Skeletal muscle cell (primary cell): ENCODE results near the gene MCEE.
"Not testable (repeated sequence)": the region's sequence is repeated elsewhere in the genome, so short reads cannot be mapped to it uniquely, and the experiment has no call there.

Experiments
- DNase-seq: peaks from one replicate; pipeline ENCODE4 v3.0.0-alpha.2; 2010; ENCODE audit warnings: low read depth
- H3K4me3 ChIP-seq: 2 replicates; pipeline ENCODE4 v1.5.1; 2011; ENCODE audit warnings: low read depth, mild to moderate bottlenecking, control low read depth, low read length, moderate library complexity

MCEE gene

DNA sequence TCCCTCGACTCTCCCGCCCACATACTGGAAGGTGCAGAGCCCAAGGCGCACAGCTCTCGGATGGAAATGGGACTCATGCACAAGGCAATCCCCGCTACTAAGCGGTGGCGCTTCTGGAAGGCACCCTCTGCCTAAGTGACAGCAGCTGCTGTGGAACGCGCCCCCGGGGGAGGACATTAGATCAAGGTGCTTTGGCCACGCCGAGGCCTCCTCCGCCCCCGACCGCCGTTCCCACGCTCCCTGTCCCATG is 202 bp downstream of the MCEE start:
- H3K4me3 ChIP-seq: peak overlapping the region; percentile 64
- no peak for DNase-seq

GRCh38 chr2:71129114-71129901 is 721 bp downstream of the MCEE start:
- no peak for DNase-seq
- peak overlapping the region; percentile 64 for H3K4me3 ChIP-seq

DNA sequence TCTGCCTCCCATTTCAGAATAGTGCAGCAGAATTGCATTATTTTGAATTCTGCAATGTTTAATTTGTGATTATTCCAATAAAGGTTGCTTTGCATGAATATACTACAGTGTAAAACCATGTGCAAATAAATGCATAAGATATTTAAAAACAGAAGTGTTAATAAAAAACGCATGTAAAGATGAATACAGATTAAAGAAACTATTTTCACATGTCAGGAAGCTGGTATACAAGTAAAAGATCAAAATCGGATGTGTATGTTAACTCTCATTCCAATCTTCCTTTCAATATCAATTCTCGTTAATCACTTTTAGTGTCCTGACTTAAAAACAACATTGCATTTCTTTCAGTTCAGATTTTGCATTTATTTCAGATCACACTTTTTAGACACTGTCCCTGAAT is 3.1 kb downstream of the MCEE start:
- no peak for DNase-seq

GRCh38 chr2:71125506-71126294 is 4.3 kb downstream of the MCEE start:
- DNase-seq: no peak
- H3K4me3 ChIP-seq: no peak overlapping the region

More for the DNA sequence above, 3.1 kb downstream of the MCEE start:
- no peak overlapping the region for H3K4me3 ChIP-seq

DNA sequence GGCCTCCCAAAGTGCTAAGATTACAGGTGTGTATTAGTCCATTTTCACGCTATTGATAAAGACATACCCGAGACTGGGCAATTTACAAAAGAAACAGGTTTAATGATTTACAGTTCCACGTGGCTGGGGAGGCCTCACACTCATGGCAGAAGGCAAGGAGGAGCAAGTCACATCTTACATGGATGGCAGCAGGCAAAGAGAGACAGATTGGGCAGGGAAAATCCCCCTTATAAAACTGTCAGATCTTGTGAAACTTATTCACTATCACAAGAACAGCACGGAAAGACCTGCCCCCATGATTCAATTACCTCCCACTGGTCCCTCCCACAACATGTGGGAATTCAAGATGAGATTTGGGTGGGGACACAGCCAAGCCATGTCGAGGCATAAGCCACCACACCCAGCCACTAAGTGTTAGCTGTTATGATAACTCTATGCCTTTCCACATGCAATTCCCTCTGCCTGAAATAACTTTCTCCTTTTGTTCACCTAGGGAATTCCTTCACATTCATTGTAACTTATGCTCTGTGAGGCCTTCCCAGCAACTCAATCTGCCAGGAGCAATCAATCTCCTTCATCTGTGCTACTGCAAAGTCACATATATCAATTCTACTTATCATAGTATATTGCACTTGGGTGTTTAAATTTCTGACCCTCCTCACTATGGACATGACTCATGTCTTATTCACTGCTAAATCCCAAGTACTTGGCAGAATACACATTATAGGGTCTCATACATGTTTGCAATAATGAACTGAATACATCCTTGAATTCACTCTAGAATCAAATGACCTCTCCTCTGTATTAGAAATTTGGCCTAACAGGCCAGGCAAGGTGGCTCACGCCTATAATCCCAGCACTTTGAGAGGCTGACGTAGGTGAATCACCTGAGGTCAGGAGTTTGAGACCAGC is 7.4 kb downstream of the MCEE start:
- no peak for DNase-seq
- no peak overlapping the region for H3K4me3 ChIP-seq

- no peak for DNase-seq
- H3K4me3 ChIP-seq: no peak overlapping the region
Observed at GRCh38 chr2:71121479-71121878, 8.6 kb downstream of the MCEE start.

GRCh38 chr2:71120195-71120594 is 9.8 kb downstream of the MCEE start:
- DNase-seq: no peak
- no peak overlapping the region for H3K4me3 ChIP-seq

- DNase-seq: no peak
- no peak overlapping the region for H3K4me3 ChIP-seq
Observed at GRCh38 chr2:71117063-71117462, 13.0 kb downstream of the MCEE start.

DNA sequence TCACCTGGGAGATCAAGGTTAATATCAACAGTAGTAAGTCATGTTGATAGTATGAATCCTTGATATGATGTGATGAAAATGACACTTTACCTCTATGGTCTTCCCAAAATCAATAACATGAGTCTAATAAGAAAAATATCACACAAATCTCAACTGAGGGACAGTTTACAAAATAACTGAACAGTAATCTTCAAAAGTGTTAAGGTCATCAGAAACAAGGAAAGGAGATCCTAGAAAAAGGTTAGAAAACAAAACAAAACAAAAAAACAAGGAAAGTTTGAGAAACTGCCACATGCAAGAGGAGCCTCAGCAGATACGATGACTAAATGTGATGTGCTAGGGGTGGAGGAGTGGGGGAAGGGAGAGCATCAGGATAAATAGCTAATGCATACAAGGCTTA is 16.2 kb downstream of the MCEE start:
- H3K4me3 ChIP-seq: no peak overlapping the region
- DNase-seq: no peak

- no peak overlapping the region for H3K4me3 ChIP-seq
- no peak for DNase-seq
Observed at GRCh38 chr2:71108091-71108490, 21.9 kb downstream of the MCEE start.

- DNase-seq, H3K4me3 ChIP-seq: not testable (repeated sequence)
Observed at GRCh38 chr2:71106463-71106862, 23.6 kb downstream of the MCEE start.

GRCh38 chr2:71103809-71104208 is 26.2 kb downstream of the MCEE start:
- no peak for DNase-seq
- H3K4me3 ChIP-seq: no peak overlapping the region

- no peak for DNase-seq
- H3K4me3 ChIP-seq: no peak overlapping the region
Observed at GRCh38 chr2:71102981-71103681, 26.9 kb downstream of the MCEE start.

GRCh38 chr2:71101656-71102055 is 28.4 kb downstream of the MCEE start:
- DNase-seq: peak; percentile 78
- no peak overlapping the region for H3K4me3 ChIP-seq

DNA sequence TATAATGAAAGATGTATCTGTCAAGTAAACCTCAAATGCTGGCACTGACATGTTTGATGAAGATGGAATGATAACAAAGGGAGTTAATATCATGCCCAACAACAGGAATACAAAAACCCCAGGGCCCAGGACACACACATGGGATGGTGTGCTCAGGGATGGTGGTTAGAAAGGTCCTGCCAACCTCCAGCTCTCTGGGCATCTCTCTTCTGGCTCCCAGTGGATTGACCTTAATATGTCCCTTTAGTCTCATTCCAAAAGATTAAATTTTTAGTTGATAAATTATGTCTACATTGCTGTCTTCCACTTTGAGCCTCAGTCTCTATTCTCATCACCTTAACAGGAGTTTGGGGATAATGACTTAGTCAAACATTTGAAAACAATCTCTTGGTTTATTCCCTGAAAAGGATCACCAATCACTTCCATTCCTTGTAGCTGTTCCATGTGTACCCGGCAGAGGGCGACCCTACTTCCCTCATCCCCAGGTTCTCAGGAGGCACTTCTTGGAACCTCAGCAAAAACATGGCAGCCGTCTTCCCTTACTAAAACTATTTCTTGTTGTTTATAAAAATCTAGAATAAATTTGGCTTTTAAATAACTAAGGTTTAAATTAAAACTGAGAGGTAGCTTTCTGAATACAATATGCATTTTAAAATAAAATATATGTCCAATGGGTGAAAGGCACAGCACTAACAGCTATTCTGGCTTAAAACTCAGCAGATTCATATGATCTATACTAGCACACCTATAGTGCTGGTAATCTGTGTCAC is 29.6 kb downstream of the MCEE start:
- H3K4me3 ChIP-seq: no peak overlapping the region
- DNase-seq: peak; percentile 12

- not testable (repeated sequence) for DNase-seq, H3K4me3 ChIP-seq
Observed at GRCh38 chr2:71092491-71093260, 37.4 kb downstream of the MCEE start.

DNA sequence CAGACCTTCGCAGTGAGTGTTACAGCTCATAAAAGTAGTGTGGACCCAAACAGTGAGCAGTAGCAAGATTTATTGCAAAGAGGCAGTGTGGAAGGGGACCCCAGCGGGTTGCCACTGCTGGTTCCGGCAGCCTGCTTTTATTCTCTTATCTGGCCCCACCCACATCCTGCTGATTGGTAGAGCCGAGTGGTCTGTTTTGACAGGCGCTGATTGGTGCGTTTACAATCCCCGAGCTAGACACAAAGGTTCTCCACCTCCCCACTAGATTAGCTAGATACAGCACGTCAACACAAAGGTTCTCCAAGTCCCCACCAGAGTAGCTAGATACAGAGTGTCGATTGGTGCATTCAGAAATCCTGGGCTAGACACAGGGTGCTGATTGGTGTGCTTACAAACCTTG is 38.2 kb downstream of the MCEE start:
- DNase-seq: not testable (repeated sequence)

GRCh38 chr2:71089475-71089874 is 40.6 kb downstream of the MCEE start:
- H3K4me3 ChIP-seq, DNase-seq: not testable (repeated sequence)

More for the DNA sequence above, 38.2 kb downstream of the MCEE start:
- not testable (repeated sequence) for H3K4me3 ChIP-seq
